K562 (cell line): Measurements from ENCODE around the gene SDE2. TPM values are rescaled to one million over a fixed set of nuclear protein-coding genes. Genes with fewer than 3 reads are reported as not detected.

Source experiments
- C11orf30 ChIP-seq: fragments of 450-650 bp; IDR thresholded peaks from 2 replicates; pipeline ENCODE4 v1.6.1; 2016; ENCODE audit warnings: low read depth, mild to moderate bottlenecking
- FOXA1 ChIP-seq: fragments of 450-650 bp; IDR thresholded peaks from 2 replicates; pipeline ENCODE4 v1.6.1; 2016; ENCODE audit warnings: mild to moderate bottlenecking, borderline replicate concordance
- KAT7 ChIP-seq: sonication (generic); formaldehyde crosslinking; IDR thresholded peaks from 2 replicates; pipeline ENCODE4 v1.8.0; 2022; ENCODE audit warnings: missing genetic modification reagents, mild to moderate bottlenecking, borderline replicate concordance
- KLF10 ChIP-seq: fragments of 250-450 bp; sonication (Bioruptor Pico); IDR thresholded peaks from 2 replicates; pipeline ENCODE4 v1.6.1; 2021; ENCODE audit warnings: matching md5 sums
- MED1 ChIP-seq: sonication (generic); formaldehyde crosslinking; IDR thresholded peaks from 2 replicates; pipeline ENCODE4 v1.8.1; 2023; ENCODE audit warnings: missing genetic modification reagents, borderline replicate concordance
- NCOR1 ChIP-seq: fragments of 450-650 bp; IDR thresholded peaks from 2 replicates; pipeline ENCODE4 v1.6.1; 2016; ENCODE audit warnings: mild to moderate bottlenecking, moderate library complexity
- PRPF4 ChIP-seq: fragments of 200-400 bp; formaldehyde crosslinking; IDR thresholded peaks from one replicate; pipeline ENCODE4 v1.6.1; 2017; ENCODE audit warnings: low read length, low read depth, mild to moderate bottlenecking; ENCODE audit not compliant: insufficient read depth, poor library complexity, severe bottlenecking
- ZFPM2 ChIP-seq: fragments of 250-450 bp; sonication (Bioruptor Pico); IDR thresholded peaks from 2 replicates; pipeline ENCODE4 v1.5.1; 2022; ENCODE audit warnings: mild to moderate bottlenecking
- ZNF830 ChIP-seq: fragments of 250-450 bp; sonication (Bioruptor Pico); IDR thresholded peaks from 2 replicates; pipeline ENCODE4 v1.5.0; 2021; ENCODE audit warnings: mild to moderate bottlenecking
- polyA plus RNA-seq, 8 experiments: library from polyadenylated mRNA; depleted of rRNA in 4 of 8; stranded (reverse) in 5 of 8; unstranded in 3 of 8; fragments of >200 nt; fragmentation: Nextera tagmentation in 2 of 8; fragmentation: Illumina TruSeq in 1 of 8; extraction: Ambion mirVana in 2 of 8; extraction: Trizol in 1 of 8; gene quantifications; 2 replicates each; pipeline versions ENCODE4 v1.2.1 to v1.2.3, GENCODE V29; 2011 to 2014; ENCODE audit warnings: inconsistent platforms in 1 of 8, missing spikeins in 1 of 8
- total RNA-seq, 7 experiments: library from RNA; depleted of rRNA in 6 of 7; stranded (reverse); fragments of >200 nt in 6 of 7; fragmentation: Illumina TruSeq in 2 of 7; extraction: Trizol in 2 of 7; gene quantifications; 2 replicates each; pipeline versions ENCODE4 v1.2.1 to v1.2.3, GENCODE V29; 2011 to 2021; ENCODE audit warnings: low replicate concordance in 1 of 7
- TF ChIP-seq, protein P1 (sequence below): fragments of 450-650 bp; formaldehyde crosslinking; IDR thresholded peaks from 2 replicates; pipeline ENCODE4 v1.4.0; 2020; ENCODE audit warnings: mild to moderate bottlenecking, moderate library complexity
- TF ChIP-seq, protein P2 (sequence below): fragments of 250-450 bp; sonication (Bioruptor Pico); IDR thresholded peaks from 2 replicates; pipeline ENCODE4 v1.4.0; 2020
- TF ChIP-seq, protein P3 (sequence below), 3 experiments: IDR thresholded peaks in 2 of 3; conservative IDR thresholded peaks in 1 of 3; 2 replicates each; pipeline ENCODE4 v1.5.1; 2011 to 2012; ENCODE audit warnings: low read length in 3 of 3, mild to moderate bottlenecking in 3 of 3, control low read depth in 2 of 3, improper control_type of control experiment in 1 of 3, inconsistent platforms in 1 of 3, low read depth in 1 of 3, mixed read lengths in 1 of 3, moderate library complexity in 1 of 3; ENCODE audit not compliant: insufficient read depth in 2 of 3
- TF ChIP-seq, protein P4 (sequence below), 2 experiments: fragments of 450-650 bp; IDR thresholded peaks; 2 replicates each; pipeline ENCODE4 v1.6.1; 2016; ENCODE audit warnings: mild to moderate bottlenecking in 2 of 2, borderline replicate concordance in 1 of 2, low read depth in 1 of 2, moderate library complexity in 1 of 2

The SDE2 gene
- total and polyA plus RNA-seq, 9 of the 15 experiments (the other 6 are each of a cell fraction or from before 2014, with no cell fraction given), result 14.3 to 62.3 (median 46.0) TPM

DNA sequence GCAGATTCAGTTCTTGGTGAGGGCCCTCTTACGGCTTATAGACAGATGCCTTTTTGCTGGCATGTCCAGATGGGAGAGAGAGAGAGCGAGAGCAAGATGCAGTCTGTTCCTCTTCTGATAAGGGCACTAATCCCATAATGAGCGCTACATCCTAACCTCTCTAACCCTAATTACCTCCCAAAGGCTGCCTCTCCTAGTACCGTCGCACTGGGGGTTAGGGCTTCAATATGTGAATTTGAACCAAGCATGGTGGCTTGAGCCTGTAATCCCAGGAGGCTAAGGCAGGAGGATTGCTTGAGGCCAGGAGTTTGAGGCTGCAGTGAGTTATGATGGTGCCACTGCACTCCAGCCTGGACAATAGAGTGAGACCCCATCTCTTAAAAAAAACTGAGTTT lies 10.5 kb upstream of the SDE2 start (continued):
- TF ChIP-seq KAT7 (CRISPR knock-in tag) (0 out of 2 replicates have a peak, but pooled peaks have one; percentile 9), NCOR1 (peak; percentile 89), FOXA1 (no peak), C11orf30 (no peak), ZNF830 (CRISPR knock-in tag) (no peak), KLF10 (CRISPR knock-in tag) (no peak), PRPF4 (no peak), ZFPM2 (CRISPR knock-in tag) (no peak), MED1 (CRISPR knock-in tag) (no peak)
- TF ChIP-seq, protein P1, sequence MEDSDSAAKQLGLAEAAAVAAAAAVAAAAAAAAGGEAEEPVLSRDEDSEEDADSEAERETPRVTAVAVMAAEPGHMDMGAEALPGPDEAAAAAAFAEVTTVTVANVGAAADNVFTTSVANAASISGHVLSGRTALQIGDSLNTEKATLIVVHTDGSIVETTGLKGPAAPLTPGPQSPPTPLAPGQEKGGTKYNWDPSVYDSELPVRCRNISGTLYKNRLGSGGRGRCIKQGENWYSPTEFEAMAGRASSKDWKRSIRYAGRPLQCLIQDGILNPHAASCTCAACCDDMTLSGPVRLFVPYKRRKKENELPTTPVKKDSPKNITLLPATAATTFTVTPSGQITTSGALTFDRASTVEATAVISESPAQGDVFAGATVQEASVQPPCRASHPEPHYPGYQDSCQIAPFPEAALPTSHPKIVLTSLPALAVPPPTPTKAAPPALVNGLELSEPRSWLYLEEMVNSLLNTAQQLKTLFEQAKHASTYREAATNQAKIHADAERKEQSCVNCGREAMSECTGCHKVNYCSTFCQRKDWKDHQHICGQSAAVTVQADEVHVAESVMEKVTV (CRISPR knock-in tag), result no peak
- TF ChIP-seq, protein P2, sequence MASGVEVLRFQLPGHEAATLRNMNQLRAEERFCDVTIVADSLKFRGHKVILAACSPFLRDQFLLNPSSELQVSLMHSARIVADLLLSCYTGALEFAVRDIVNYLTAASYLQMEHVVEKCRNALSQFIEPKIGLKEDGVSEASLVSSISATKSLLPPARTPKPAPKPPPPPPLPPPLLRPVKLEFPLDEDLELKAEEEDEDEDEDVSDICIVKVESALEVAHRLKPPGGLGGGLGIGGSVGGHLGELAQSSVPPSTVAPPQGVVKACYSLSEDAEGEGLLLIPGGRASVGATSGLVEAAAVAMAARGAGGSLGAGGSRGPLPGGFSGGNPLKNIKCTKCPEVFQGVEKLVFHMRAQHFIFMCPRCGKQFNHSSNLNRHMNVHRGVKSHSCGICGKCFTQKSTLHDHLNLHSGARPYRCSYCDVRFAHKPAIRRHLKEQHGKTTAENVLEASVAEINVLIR (CRISPR knock-in tag), result no peak
- TF ChIP-seq, protein P3, sequence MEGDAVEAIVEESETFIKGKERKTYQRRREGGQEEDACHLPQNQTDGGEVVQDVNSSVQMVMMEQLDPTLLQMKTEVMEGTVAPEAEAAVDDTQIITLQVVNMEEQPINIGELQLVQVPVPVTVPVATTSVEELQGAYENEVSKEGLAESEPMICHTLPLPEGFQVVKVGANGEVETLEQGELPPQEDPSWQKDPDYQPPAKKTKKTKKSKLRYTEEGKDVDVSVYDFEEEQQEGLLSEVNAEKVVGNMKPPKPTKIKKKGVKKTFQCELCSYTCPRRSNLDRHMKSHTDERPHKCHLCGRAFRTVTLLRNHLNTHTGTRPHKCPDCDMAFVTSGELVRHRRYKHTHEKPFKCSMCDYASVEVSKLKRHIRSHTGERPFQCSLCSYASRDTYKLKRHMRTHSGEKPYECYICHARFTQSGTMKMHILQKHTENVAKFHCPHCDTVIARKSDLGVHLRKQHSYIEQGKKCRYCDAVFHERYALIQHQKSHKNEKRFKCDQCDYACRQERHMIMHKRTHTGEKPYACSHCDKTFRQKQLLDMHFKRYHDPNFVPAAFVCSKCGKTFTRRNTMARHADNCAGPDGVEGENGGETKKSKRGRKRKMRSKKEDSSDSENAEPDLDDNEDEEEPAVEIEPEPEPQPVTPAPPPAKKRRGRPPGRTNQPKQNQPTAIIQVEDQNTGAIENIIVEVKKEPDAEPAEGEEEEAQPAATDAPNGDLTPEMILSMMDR (IDR thresholded peaks at IDR 0.05 in 2 of 3, conservative IDR thresholded peaks at IDR 0.05 in 1 of 3; ENCODE audit: insufficient read depth in 2 of 3, low read depth in 1 of 3, low read length in 3 of 3), result no peak
- TF ChIP-seq, protein P4, sequence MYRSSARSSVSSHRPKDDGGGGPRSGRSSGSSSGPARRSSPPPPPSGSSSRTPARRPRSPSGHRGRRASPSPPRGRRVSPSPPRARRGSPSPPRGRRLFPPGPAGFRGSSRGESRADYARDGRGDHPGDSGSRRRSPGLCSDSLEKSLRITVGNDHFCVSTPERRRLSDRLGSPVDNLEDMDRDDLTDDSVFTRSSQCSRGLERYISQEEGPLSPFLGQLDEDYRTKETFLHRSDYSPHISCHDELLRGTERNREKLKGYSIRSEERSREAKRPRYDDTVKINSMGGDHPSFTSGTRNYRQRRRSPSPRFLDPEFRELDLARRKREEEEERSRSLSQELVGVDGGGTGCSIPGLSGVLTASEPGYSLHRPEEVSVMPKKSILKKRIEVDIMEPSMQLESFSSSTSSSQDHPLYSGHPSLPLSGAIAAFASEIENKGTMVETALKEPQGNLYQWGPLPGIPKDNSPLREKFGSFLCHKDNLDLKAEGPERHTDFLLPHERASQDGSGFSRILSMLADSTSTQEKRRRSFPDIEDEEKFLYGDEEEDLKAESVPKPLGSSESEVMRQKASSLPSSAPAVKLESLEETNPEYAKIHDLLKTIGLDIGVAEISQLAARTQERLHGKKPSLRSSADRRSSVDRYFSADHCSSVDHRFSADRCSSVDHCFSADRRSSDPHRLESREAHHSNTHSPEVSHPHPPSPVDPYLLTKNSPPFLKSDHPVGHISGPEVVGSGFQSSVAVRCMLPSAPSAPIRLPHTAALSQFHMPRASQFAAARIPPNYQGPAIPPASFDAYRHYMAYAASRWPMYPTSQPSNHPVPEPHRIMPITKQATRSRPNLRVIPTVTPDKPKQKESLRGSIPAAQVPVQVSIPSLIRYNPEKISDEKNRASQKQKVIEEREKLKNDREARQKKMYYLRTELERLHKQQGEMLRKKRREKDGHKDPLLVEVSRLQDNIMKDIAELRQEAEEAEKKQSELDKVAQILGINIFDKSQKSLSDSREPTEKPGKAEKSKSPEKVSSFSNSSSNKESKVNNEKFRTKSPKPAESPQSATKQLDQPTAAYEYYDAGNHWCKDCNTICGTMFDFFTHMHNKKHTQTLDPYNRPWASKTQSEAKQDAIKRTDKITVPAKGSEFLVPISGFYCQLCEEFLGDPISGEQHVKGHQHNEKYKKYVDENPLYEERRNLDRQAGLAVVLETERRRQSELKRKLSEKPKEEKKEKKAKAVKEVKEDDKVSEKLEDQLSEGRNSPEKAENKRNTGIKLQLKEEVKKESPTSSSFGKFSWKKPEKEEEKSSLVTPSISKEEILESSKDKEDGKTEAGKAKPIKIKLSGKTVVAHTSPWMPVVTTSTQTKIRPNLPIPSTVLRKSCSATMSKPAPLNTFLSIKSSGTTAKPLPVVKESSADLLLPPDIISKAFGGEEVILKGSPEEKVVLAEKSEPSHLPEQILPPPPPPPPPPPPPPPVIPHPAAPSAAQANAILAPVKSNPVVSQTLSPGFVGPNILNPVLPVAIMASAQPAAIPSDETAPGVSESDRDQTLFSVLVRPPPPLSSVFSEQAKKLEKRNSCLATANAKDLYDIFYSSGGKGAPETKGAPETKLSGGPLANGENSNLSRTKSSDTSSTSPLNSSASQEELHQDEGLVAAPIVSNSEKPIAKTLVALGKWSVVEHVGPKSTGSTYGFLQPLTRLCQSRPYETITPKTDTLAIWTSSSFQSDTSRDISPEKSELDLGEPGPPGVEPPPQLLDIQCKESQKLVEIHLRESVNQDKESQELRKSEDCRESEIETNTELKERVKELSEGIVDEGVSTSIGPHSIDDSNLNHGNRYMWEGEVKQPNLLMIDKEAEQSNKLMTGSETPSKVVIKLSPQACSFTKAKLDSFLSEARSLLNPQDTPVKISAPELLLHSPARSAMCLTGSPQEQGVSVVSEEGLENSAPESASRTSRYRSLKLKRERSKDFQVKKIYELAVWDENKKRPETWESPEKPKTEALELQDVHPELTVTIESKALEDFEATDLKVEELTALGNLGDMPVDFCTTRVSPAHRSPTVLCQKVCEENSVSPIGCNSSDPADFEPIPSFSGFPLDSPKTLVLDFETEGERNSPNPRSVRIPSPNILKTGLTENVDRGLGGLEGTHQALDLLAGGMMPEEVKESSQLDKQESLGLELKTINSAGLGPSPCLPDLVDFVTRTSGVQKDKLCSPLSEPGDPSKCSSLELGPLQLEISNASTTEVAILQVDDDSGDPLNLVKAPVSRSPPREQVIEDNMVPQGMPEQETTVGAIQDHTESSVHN (IDR thresholded peaks at IDR 0.05; ENCODE audit: borderline replicate concordance in 1 of 2, low read depth in 1 of 2), result no peak
